Hepatocyte (in vitro differentiated cells): Measurements from ENCODE around the gene BEND5. TPM values are rescaled to one million over a fixed set of nuclear protein-coding genes. Genes with fewer than 3 reads are reported as not detected.

Experiments used
- DNase-seq: peaks from one replicate; pipeline ENCODE4 v3.0.0-alpha.2; 2016; ENCODE audit warnings: low spot score
- H2AFZ ChIP-seq: fragments of 200-600 bp; sonication (generic); 2 replicates; pipeline ENCODE4 v1.6.0; 2016; ENCODE audit warnings: antibody characterized with exemption, mild to moderate bottlenecking
- H3K27ac ChIP-seq: fragments of 200-600 bp; sonication (generic); 2 replicates; pipeline ENCODE4 v1.5.1; 2016; ENCODE audit warnings: mild to moderate bottlenecking
- H3K27me3 ChIP-seq: fragments of 200-600 bp; sonication (generic); 2 replicates; pipeline ENCODE4 v1.6.1; 2016
- H3K36me3 ChIP-seq: fragments of 200-600 bp; sonication (generic); replicated peaks from 2 replicates; pipeline ENCODE4 v1.5.1; 2016; ENCODE audit warnings: low read depth; ENCODE audit not compliant: insufficient read depth
- H3K4me1 ChIP-seq: fragments of 200-600 bp; sonication (generic); 2 replicates; pipeline ENCODE4 v1.5.1; 2016; ENCODE audit warnings: mild to moderate bottlenecking, moderate library complexity; ENCODE audit not compliant: insufficient read depth
- H3K4me2 ChIP-seq: fragments of 200-600 bp; sonication (generic); 2 replicates; pipeline ENCODE4 v1.6.0; 2016
- H3K4me3 ChIP-seq: fragments of 200-600 bp; sonication (generic); 2 replicates; pipeline ENCODE4 v1.5.1; 2016; ENCODE audit warnings: mild to moderate bottlenecking
- H3K79me2 ChIP-seq: fragments of 200-600 bp; sonication (generic); 2 replicates; pipeline ENCODE4 v1.6.0; 2017; ENCODE audit warnings: mild to moderate bottlenecking
- H3K9me2 ChIP-seq: fragments of 200-600 bp; sonication (generic); replicated peaks from 2 replicates; pipeline ENCODE4 v1.6.0; 2017; ENCODE audit warnings: mild to moderate bottlenecking; ENCODE audit not compliant: insufficient read depth
- H3K9me3 ChIP-seq: fragments of 200-600 bp; sonication (generic); 2 replicates; pipeline ENCODE4 v1.5.1; 2016; ENCODE audit warnings: low read depth, mild to moderate bottlenecking
- H4K20me1 ChIP-seq: fragments of 200-600 bp; sonication (generic); 2 replicates; pipeline ENCODE4 v1.6.0; 2016; ENCODE audit warnings: mild to moderate bottlenecking; ENCODE audit not compliant: insufficient read depth, poor library complexity, severe bottlenecking
- CTCF ChIP-seq: fragments of 200-600 bp; sonication (generic); IDR thresholded peaks from 2 replicates; pipeline ENCODE4 v1.5.1; 2016; ENCODE audit warnings: antibody characterized with exemption, mild to moderate bottlenecking; ENCODE audit not compliant: poor library complexity
- EZH2 ChIP-seq: fragments of 200-600 bp; sonication (generic); IDR thresholded peaks from 2 replicates; pipeline ENCODE4 v1.6.1; 2016; ENCODE audit warnings: antibody characterized with exemption, mild to moderate bottlenecking, borderline replicate concordance
- EZH2phosphoT487 ChIP-seq: fragments of 200-600 bp; sonication (generic); IDR thresholded peaks from one replicate; pipeline ENCODE4 v1.6.1; 2018; ENCODE audit warnings: antibody characterized with exemption, mild to moderate bottlenecking, low read depth, moderate library complexity; ENCODE audit not compliant: unreplicated experiment, severe bottlenecking
- WGBS: methylation state at CpG from one replicate; pipeline ENCODE4 v1.1.6; 2016; ENCODE audit warnings: low lambda C conversion rate; ENCODE audit errors: missing lambda C conversion rate; 5-methylcytosine and 5-hydroxymethylcytosine counted together
- polyA plus RNA-seq: library from polyadenylated mRNA; unstranded; fragments of >200 nt; fragmentation: Nextera tagmentation; extraction: Ambion mirVana; gene quantifications from 2 replicates; pipeline ENCODE4 v1.2.1, GENCODE V29; 2016
- total RNA-seq: library from RNA; depleted of rRNA; stranded (reverse); fragments of >200 nt; gene quantifications from 2 replicates; pipeline ENCODE4 v1.2.3, GENCODE V29; 2014

The BEND5 gene
- total and polyA plus RNA-seq, 2 experiments from 2014 or later, result 7.5 to 7.9 TPM

- 76% methylated on average over 2 of the region's 2 CpGs for WGBS
- H3K36me3 ChIP-seq, result no peaks in the 10 kb centered on the region
- no peaks in the 10 kb centered on the region for H3K9me3 ChIP-seq
- no peaks in the 10 kb centered on the region for H3K79me2 ChIP-seq
- H3K4me2 ChIP-seq, result no peak overlapping the region
- H4K20me1 ChIP-seq, result no peaks in the 10 kb centered on the region
- no peaks in the 10 kb centered on the region for H3K4me1 ChIP-seq
- no peak overlapping the region for H3K4me3 ChIP-seq
- H3K27me3 ChIP-seq, result peaks cover 5% of the 10 kb centered on the region
- DNase-seq, result no peak
- no peaks in the 10 kb centered on the region for H3K9me2 ChIP-seq
- H2AFZ ChIP-seq, result no peak overlapping the region
- no peak for TF ChIP-seq CTCF
- no peak for TF ChIP-seq EZH2
- no peak for TF ChIP-seq EZH2phosphoT487
- no peak overlapping the region for H3K27ac ChIP-seq
These were observed 81.5 kb downstream of the BEND5 start for GRCh38 chr1:48695161-48695560.

DNA sequence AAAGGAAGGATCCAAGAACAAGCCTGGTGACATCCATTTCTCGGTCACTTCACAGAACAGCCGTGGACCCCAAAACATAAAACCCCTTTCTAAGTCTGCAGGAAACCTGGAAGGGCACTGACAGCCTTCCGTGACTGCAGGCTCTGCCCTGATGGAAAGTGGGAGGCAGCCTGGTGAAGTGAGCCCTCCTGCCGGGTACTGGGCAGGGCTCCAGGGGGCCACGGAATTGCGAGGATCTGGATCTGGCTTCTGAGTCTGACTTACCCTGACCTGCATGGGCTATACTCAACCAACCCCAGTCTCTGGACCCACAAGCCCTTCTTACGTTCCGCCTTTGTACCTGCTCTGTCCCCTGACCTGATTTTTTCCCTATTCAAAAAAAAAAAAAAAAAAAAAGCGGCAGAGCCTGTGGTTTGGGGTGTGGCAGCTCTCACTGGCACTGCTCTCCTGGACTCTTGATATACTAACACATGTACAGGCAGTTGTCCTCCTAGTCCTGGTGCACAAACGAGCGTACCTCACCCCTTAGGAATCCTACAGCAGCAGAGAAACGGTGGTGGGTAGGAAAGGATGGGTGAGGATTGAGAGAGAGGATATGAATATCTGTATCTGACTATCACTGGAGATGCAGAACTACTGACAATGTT, 82.9 kb downstream of the BEND5 start:
- no peak overlapping the region for H3K4me3 ChIP-seq
- WGBS, result 73% methylated on average over 12 of the region's 12 CpGs
- no peaks in the 10 kb centered on the region for H3K9me2 ChIP-seq
- H3K9me3 ChIP-seq, result no peaks in the 10 kb centered on the region
- H4K20me1 ChIP-seq, result no peaks in the 10 kb centered on the region
- peaks cover 2% of the 10 kb centered on the region for H3K27me3 ChIP-seq
- DNase-seq, result no peak
- H3K4me1 ChIP-seq, result no peaks in the 10 kb centered on the region
- H3K36me3 ChIP-seq, result no peaks in the 10 kb centered on the region
- H3K4me2 ChIP-seq, result no peak overlapping the region
- H3K27ac ChIP-seq, result no peak overlapping the region
- no peak overlapping the region for H2AFZ ChIP-seq
- H3K79me2 ChIP-seq, result no peaks in the 10 kb centered on the region
- TF ChIP-seq EZH2phosphoT487, result no peak
- no peak for TF ChIP-seq CTCF
- no peak for TF ChIP-seq EZH2

DNA sequence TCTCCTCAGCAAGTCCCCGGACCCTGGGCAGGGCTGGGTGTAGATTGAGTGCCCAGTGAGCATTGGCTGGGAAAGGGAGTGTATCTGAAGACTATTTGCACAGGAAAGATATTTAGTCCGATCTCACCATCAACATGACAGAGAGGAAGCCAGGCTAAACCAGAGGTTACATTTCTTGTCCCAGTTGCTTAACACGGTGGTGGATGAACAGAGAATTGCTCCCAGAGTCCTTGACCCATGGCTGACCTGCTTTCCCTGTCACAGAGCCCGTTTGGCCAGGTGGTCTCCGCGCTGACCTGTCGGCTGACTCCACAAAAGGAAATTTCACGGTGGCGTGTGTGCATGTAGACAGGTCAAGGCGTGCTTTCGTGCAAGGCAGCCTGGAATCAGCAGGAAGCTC, 83.5 kb downstream of the BEND5 start:
- no peak for TF ChIP-seq EZH2
- TF ChIP-seq CTCF, result no peak
- TF ChIP-seq EZH2phosphoT487, result no peak
- H3K4me2 ChIP-seq, result no peak overlapping the region

More for the DNA sequence above, 83.5 kb downstream of the BEND5 start:
- no peak for DNase-seq
- Histone ChIP-seq H3K79me2 (no peaks in the 10 kb centered on the region), H3K4me1 (no peaks in the 10 kb centered on the region), H3K9me2 (no peaks in the 10 kb centered on the region), H3K27me3 (no peaks in the 10 kb centered on the region), H3K36me3 (no peaks in the 10 kb centered on the region), H3K9me3 (no peaks in the 10 kb centered on the region), H4K20me1 (no peaks in the 10 kb centered on the region), H3K4me3 (no peak overlapping the region), H3K27ac (no peak overlapping the region), H2AFZ (no peak overlapping the region)
- 70% methylated on average over 11 of the region's 11 CpGs for WGBS
